Measurements from ENCODE around the gene PPARA. TPM values are rescaled to one million over a fixed set of nuclear protein-coding genes. Genes with fewer than 3 reads are reported as not detected.

Gene PPARA
- total and polyA plus RNA-seq, 2 of the 4 experiments (the other 2 are of a cell fraction) = 3.1 to 7.0 TPM

DNA sequence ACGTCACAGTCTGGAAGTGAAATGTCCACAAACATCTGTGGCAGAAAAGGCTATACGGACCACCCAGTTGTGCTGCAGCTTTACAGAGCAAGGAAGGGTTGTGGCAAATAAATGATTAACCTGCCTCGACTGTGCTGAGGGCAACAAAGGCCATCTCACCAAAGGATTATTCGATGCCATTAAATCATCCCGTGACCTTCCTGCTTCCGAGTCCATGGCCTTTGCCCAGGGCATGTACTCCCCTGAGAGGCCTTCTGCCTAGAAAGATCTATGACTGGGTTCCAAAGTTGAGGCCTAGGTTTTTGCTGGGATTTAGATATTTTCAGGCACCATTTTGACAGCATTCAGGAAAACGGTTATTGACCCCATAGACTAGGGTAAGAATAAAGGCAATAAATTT lies 90.6 kb downstream of the PPARA start:
- H2BK20ac ChIP-seq (ENCODE audit: low read depth, low read length) = no peak overlapping the region
- H3K27ac ChIP-seq (ENCODE audit: insufficient read depth, low read length) = no peak overlapping the region
- no peak overlapping the region for H4K8ac ChIP-seq (ENCODE audit: low read depth in 2 of 2, low read length in 2 of 2)
- no peak overlapping the region for H3K4ac ChIP-seq (ENCODE audit: low read depth, low read length)
- no peak for DNase-seq
- H4K5ac ChIP-seq (ENCODE audit: low read depth, low read length) = no peak overlapping the region
- intact Hi-C loops (cut with micrococcal nuclease) = no loop called here
- no peak overlapping the region for H3K9ac ChIP-seq (ENCODE audit: low read depth, low read length)
- no peak overlapping the region for H2AK9ac ChIP-seq (replicated peaks; ENCODE audit: low read depth, low read length, poor library complexity)
- no peak overlapping the region for H3K18ac ChIP-seq (ENCODE audit: low read depth, low read length)
- 60% methylated on average over 1 of the region's 7 CpGs; no CpG with 5 or more reads in 1 of the 2 experiments for WGBS, 2 experiments (ENCODE audit: extremely low coverage in 2 of 2, insufficient read length in 1 of 2)
- H3K14ac ChIP-seq (replicated peaks; ENCODE audit: low read depth, low read length) = no peak overlapping the region
- no peak overlapping the region for H2AFZ ChIP-seq (replicated peaks; ENCODE audit: low read length, poor library complexity)
- in situ Hi-C loops (cut with MboI; ENCODE audit: low sequenced_read_pairs) = no loop called here
- peaks cover 0 to 10% of the 10 kb centered on the region in 2 experiments; a peak in 2 of 4 replicates for H3K79me1 ChIP-seq (ENCODE audit: low read depth in 1 of 2, low read length in 2 of 2)
- peaks cover 4% of the 10 kb centered on the region for H3K4me1 ChIP-seq (ENCODE audit: control insufficient read depth, insufficient read depth, low read length)
- no peak for TF ChIP-seq FOS (IDR thresholded peaks at IDR 0.05; ENCODE audit: low read depth, low read length)
- TF ChIP-seq CEBPB (IDR thresholded peaks at IDR 0.05; ENCODE audit: low read depth, low read length) = no peak
- no peak for TF ChIP-seq CHD1 (IDR thresholded peaks at IDR 0.05; ENCODE audit: low read depth, low read length)
- TF ChIP-seq NFE2L2 (IDR thresholded peaks at IDR 0.05; ENCODE audit: low read depth, low read length) = no peak
- TF ChIP-seq SMC3 (IDR thresholded peaks at IDR 0.05; ENCODE audit: low read depth, low read length) = no peak
- TF ChIP-seq RFX5 (IDR thresholded peaks at IDR 0.05; ENCODE audit: low read depth, low read length) = no peak
- no peak for TF ChIP-seq POLR2A (IDR thresholded peaks at IDR 0.05; ENCODE audit: low read depth, low read length)
- no peak for TF ChIP-seq MXI1 (IDR thresholded peaks at IDR 0.05; ENCODE audit: borderline replicate concordance, low read depth, low read length)
- TF ChIP-seq, protein P1, sequence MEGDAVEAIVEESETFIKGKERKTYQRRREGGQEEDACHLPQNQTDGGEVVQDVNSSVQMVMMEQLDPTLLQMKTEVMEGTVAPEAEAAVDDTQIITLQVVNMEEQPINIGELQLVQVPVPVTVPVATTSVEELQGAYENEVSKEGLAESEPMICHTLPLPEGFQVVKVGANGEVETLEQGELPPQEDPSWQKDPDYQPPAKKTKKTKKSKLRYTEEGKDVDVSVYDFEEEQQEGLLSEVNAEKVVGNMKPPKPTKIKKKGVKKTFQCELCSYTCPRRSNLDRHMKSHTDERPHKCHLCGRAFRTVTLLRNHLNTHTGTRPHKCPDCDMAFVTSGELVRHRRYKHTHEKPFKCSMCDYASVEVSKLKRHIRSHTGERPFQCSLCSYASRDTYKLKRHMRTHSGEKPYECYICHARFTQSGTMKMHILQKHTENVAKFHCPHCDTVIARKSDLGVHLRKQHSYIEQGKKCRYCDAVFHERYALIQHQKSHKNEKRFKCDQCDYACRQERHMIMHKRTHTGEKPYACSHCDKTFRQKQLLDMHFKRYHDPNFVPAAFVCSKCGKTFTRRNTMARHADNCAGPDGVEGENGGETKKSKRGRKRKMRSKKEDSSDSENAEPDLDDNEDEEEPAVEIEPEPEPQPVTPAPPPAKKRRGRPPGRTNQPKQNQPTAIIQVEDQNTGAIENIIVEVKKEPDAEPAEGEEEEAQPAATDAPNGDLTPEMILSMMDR (conservative IDR thresholded peaks at IDR 0.05; ENCODE audit: low read depth, low read length) = no peak
- TF ChIP-seq BHLHE40 (IDR thresholded peaks at IDR 0.05; ENCODE audit: low read depth, low read length) = no peak
- TF ChIP-seq, protein P2, sequence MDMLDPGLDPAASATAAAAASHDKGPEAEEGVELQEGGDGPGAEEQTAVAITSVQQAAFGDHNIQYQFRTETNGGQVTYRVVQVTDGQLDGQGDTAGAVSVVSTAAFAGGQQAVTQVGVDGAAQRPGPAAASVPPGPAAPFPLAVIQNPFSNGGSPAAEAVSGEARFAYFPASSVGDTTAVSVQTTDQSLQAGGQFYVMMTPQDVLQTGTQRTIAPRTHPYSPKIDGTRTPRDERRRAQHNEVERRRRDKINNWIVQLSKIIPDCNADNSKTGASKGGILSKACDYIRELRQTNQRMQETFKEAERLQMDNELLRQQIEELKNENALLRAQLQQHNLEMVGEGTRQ (IDR thresholded peaks at IDR 0.05; ENCODE audit: low read depth, low read length) = no peak
- POLR2A ChIA-PET (ENCODE audit: unreplicated experiment) = no interaction called here
- H3K23ac ChIP-seq (ENCODE audit: low read depth, low read length) = no peak overlapping the region
- H2BK15ac ChIP-seq (ENCODE audit: low read depth, low read length) = no peak overlapping the region
- dilution Hi-C loops (cut with HindIII; ENCODE audit: low sequenced_read_pairs, unreplicated experiment) = no loop called here
- no peak overlapping the region for H3K4me3 ChIP-seq (ENCODE audit: insufficient read depth, low read depth, low read length)
- H4K91ac ChIP-seq (ENCODE audit: insufficient read depth, low read depth, low read length) = no peak overlapping the region
- no peak overlapping the region for H2BK120ac ChIP-seq (ENCODE audit: low read depth, low read length)
- BruUV-seq (replicated peaks) = no TSS peak
- H2BK5ac ChIP-seq (ENCODE audit: low read depth, low read length, poor library complexity, severe bottlenecking) = no peak overlapping the region
- no peak overlapping the region for H3K4me2 ChIP-seq (ENCODE audit: low read depth, low read length)
- CTCF ChIA-PET = no interaction called here
- H3K9me3 ChIP-seq (ENCODE audit: control insufficient read depth, insufficient read depth, low read length) = no peaks in the 10 kb centered on the region
- H2AK5ac ChIP-seq (ENCODE audit: low read depth, low read length) = no peak overlapping the region
- no peak for ATAC-seq (ENCODE audit: low read depth)
- peaks cover 10% of the 10 kb centered on the region for H3K9me1 ChIP-seq (ENCODE audit: insufficient read depth, low read length)
- H3K56ac ChIP-seq (ENCODE audit: extremely low read depth, insufficient read depth, low read length) = no peak overlapping the region
- H3K27me3 ChIP-seq (ENCODE audit: control insufficient read depth, insufficient read depth, low read length) = no peaks in the 10 kb centered on the region
- no peaks in the 10 kb centered on the region; the same call in 1 of the 2 replicates for H4K20me1 ChIP-seq (ENCODE audit: insufficient read depth, low read length)
- peaks cover 28% of the 10 kb centered on the region for H3K36me3 ChIP-seq (ENCODE audit: control insufficient read depth, insufficient read depth, low read length)

All from IMR-90 (cell line).